Endodermal cell (in vitro differentiated cells): Measurements from ENCODE around the gene NT5C2. TPM values are rescaled to one million over a fixed set of nuclear protein-coding genes. Genes with fewer than 3 reads are reported as not detected.

Experiments used
- DNase-seq: peaks from one replicate; pipeline ENCODE4 v3.0.0-alpha.2; 2017
- H3K27ac ChIP-seq: 2 replicates; pipeline ENCODE4 v1.5.1; 2013; ENCODE audit warnings: mild to moderate bottlenecking, low read depth, low read length, moderate library complexity
- H3K27me3 ChIP-seq: 2 replicates; pipeline ENCODE4 v1.6.1; 2013; ENCODE audit warnings: mild to moderate bottlenecking, low read length, moderate library complexity; ENCODE audit not compliant: insufficient read depth, control insufficient read depth, poor library complexity, severe bottlenecking
- H3K36me3 ChIP-seq: 2 replicates; pipeline ENCODE4 v1.7.0; 2013; ENCODE audit warnings: mild to moderate bottlenecking, low read length, moderate library complexity; ENCODE audit not compliant: control insufficient read depth, insufficient read depth
- H3K4me1 ChIP-seq: one replicate; pipeline ENCODE4 v1.7.0; 2013; ENCODE audit warnings: low read length; ENCODE audit not compliant: control insufficient read depth, insufficient read depth
- H3K4me3 ChIP-seq: 2 replicates; pipeline ENCODE4 v1.5.1; 2013; ENCODE audit warnings: mild to moderate bottlenecking, low read length, moderate library complexity
- H3K9ac ChIP-seq: 2 replicates; pipeline ENCODE4 v1.6.1; 2013; ENCODE audit warnings: mild to moderate bottlenecking, low read length, moderate library complexity; ENCODE audit not compliant: poor library complexity, severe bottlenecking; ENCODE audit errors: extremely low read depth
- H3K9me3 ChIP-seq: 2 replicates; pipeline ENCODE4 v1.6.1; 2013; ENCODE audit warnings: mild to moderate bottlenecking, low read length, moderate library complexity; ENCODE audit not compliant: control insufficient read depth
- H3K27ac Mint-ChIP-seq: 2 replicates; pipeline ENCODE4 v1.8.0; 2020; ENCODE audit warnings: mixed read lengths
- H3K27me3 Mint-ChIP-seq: 2 replicates; pipeline ENCODE4 v1.8.0; 2021; ENCODE audit warnings: mild to moderate bottlenecking, mixed read lengths; ENCODE audit not compliant: insufficient read depth
- H3K36me3 Mint-ChIP-seq: 2 replicates; pipeline ENCODE4 v1.8.0; 2020; ENCODE audit warnings: low read depth, mixed read lengths
- H3K4me1 Mint-ChIP-seq: 2 replicates; pipeline ENCODE4 v1.8.0; 2020; ENCODE audit warnings: mixed read lengths
- H3K4me3 Mint-ChIP-seq: 2 replicates; pipeline ENCODE4 v1.8.0; 2020; ENCODE audit warnings: mild to moderate bottlenecking, moderate library complexity, mixed read lengths
- H3K9me3 Mint-ChIP-seq: 2 replicates; pipeline ENCODE4 v1.8.0; 2020; ENCODE audit warnings: mild to moderate bottlenecking, mixed read lengths
- WGBS, 2 experiments: methylation state at CpG; one replicate each; pipeline versions ENCODE4 v1.1.5 to v1.1.7; 2013; ENCODE audit warnings: missing lambda C conversion rate in 2 of 2, mixed read lengths in 1 of 2; ENCODE audit not compliant: insufficient coverage in 1 of 2, insufficient read length in 1 of 2; 5-methylcytosine and 5-hydroxymethylcytosine counted together
- total RNA-seq, 2 donors: library from RNA; stranded (reverse); fragmentation: NEBNext Ultra II Directional in 1 of 2; extraction: Animal tissue kit (Norgen Biotek cat#: 25700) in 1 of 2; gene quantifications; 2 replicates in 1 of 2; 3 replicates in 1 of 2; pipeline ENCODE4 v1.2.1, GENCODE V29; 2021
- TF ChIP-seq, protein P1 (sequence below): fragments of 200-600 bp; sonication (generic); conservative IDR thresholded peaks from 2 replicates; pipeline ENCODE4 v1.5.0; 2021; ENCODE audit warnings: antibody characterized with exemption, mild to moderate bottlenecking

Gene NT5C2
- total RNA-seq, 2 donors from 2014 or later, result 122 to 148 TPM

GRCh38 chr10:103047381-103047780 is 145.7 kb downstream of the NT5C2 start:
- H3K27me3 Mint-ChIP-seq, result no peaks in the 10 kb centered on the region
- H3K4me1 Mint-ChIP-seq, result peaks cover 8% of the 10 kb centered on the region
- no peak for DNase-seq
- TF ChIP-seq, protein P1, sequence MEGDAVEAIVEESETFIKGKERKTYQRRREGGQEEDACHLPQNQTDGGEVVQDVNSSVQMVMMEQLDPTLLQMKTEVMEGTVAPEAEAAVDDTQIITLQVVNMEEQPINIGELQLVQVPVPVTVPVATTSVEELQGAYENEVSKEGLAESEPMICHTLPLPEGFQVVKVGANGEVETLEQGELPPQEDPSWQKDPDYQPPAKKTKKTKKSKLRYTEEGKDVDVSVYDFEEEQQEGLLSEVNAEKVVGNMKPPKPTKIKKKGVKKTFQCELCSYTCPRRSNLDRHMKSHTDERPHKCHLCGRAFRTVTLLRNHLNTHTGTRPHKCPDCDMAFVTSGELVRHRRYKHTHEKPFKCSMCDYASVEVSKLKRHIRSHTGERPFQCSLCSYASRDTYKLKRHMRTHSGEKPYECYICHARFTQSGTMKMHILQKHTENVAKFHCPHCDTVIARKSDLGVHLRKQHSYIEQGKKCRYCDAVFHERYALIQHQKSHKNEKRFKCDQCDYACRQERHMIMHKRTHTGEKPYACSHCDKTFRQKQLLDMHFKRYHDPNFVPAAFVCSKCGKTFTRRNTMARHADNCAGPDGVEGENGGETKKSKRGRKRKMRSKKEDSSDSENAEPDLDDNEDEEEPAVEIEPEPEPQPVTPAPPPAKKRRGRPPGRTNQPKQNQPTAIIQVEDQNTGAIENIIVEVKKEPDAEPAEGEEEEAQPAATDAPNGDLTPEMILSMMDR, result no peak
- H3K27ac Mint-ChIP-seq, result no peak overlapping the region
- H3K36me3 Mint-ChIP-seq, result no peaks in the 10 kb centered on the region
- WGBS, 2 experiments, result 86 to 100% methylated on average over 1 to 3 of the region's 3 CpGs
- Histone ChIP-seq H3K9me3 (no peaks in the 10 kb centered on the region), H3K36me3 (no peaks in the 10 kb centered on the region), H3K27ac (no peak overlapping the region), H3K27me3 (no peaks in the 10 kb centered on the region), H3K4me3 (no peak overlapping the region), H3K9ac (no peak overlapping the region), H3K4me1 (no peaks in the 10 kb centered on the region)
- no peaks in the 10 kb centered on the region for H3K9me3 Mint-ChIP-seq
- H3K4me3 Mint-ChIP-seq, result no peak overlapping the region

DNA sequence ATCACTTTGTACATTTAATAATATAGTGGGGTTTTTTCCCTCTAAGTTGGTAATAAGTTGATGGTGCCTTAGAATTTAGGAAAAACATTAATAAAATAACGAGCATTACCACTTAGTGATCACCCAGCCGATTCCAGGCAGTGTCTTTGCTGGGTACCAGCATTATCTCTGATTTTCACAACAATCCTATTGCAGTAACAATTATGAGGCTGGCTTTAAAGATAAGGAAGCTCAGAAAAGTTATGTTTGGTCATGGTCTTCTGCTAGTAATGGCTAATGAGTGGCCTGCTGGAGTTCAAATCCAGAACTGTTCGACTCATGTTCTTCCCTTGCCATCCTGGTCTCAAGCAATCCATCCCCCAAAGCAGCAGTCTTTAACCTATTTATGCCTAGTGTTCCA is 147.1 kb downstream of the NT5C2 start:
- DNase-seq, result no peak
- Histone ChIP-seq H3K4me3 (no peak overlapping the region), H3K27ac (no peak overlapping the region), H3K9ac (no peak overlapping the region), H3K27me3 (no peaks in the 10 kb centered on the region), H3K4me1 (no peaks in the 10 kb centered on the region), H3K36me3 (no peaks in the 10 kb centered on the region), H3K9me3 (no peaks in the 10 kb centered on the region)
- no peak overlapping the region for H3K27ac Mint-ChIP-seq
- no peak overlapping the region for H3K4me3 Mint-ChIP-seq
- WGBS, 2 experiments, result 80 to 88% methylated on average over 1 to 3 of the region's 3 CpGs
- H3K4me1 Mint-ChIP-seq, result peaks cover 11% of the 10 kb centered on the region
- no peaks in the 10 kb centered on the region for H3K9me3 Mint-ChIP-seq
- no peaks in the 10 kb centered on the region for H3K27me3 Mint-ChIP-seq
- TF ChIP-seq, protein P1, result no peak
- H3K36me3 Mint-ChIP-seq, result no peaks in the 10 kb centered on the region

DNA sequence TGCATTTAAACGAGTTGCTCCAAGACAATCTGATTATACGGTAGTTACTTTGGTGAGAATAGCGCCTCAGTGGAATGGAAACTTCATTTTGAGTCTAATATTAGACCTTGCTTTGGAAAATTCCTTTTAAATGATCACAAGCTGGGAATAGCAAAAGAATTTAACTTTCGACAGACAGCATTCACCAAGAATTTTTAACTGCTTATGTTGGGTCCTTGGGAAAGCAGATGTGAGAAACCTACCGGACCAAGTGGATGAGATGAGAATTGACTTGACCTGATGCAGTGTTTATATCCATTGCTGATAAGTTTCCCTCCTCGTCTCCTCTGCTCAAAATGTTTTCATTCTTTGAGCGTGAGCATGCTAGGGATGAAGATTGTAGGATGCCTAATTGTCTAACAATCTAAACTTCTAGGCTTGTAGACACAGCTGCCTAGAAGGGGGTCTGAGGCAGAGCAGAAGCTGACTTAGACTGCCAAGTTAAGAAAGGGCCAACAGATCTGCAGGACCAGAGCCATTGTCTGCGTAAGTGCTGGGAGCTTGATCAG is 148.1 kb downstream of the NT5C2 start:
- no peaks in the 10 kb centered on the region for H3K9me3 ChIP-seq
- peak overlapping the region; percentile 25 for H3K27ac ChIP-seq
- H3K4me3 Mint-ChIP-seq, result no peak overlapping the region
- TF ChIP-seq, protein P1, result no peak
- H3K9me3 Mint-ChIP-seq, result no peaks in the 10 kb centered on the region
- DNase-seq, result no peak
- no peak overlapping the region for H3K9ac ChIP-seq
- H3K4me1 ChIP-seq, result no peaks in the 10 kb centered on the region
- H3K27ac Mint-ChIP-seq, result no peak overlapping the region
- 85 to 89% methylated on average over 4 to 8 of the region's 8 CpGs for WGBS, 2 experiments
- peaks cover 11% of the 10 kb centered on the region for H3K4me1 Mint-ChIP-seq
- H3K36me3 ChIP-seq, result no peaks in the 10 kb centered on the region
- no peaks in the 10 kb centered on the region for H3K36me3 Mint-ChIP-seq
- H3K4me3 ChIP-seq, result no peak overlapping the region
- no peaks in the 10 kb centered on the region for H3K27me3 Mint-ChIP-seq
- H3K27me3 ChIP-seq, result no peaks in the 10 kb centered on the region
